ENCODE results near the gene FASTK.

FASTK gene

GRCh38 chr7:151080067-151080521, 515 bp downstream of the FASTK start:
- DNase-seq = peak; percentile 6

- no peak for DNase-seq
These were observed 1.3 kb downstream of the FASTK start for GRCh38 chr7:151079199-151079910.

- DNase-seq = peak; percentile 16
These were observed 2.2 kb downstream of the FASTK start for GRCh38 chr7:151078233-151079040.

GRCh38 chr7:151077705-151078232, 2.8 kb downstream of the FASTK start:
- DNase-seq = no peak

- DNase-seq = no peak
These were observed 3.5 kb downstream of the FASTK start for GRCh38 chr7:151076863-151077704.

GRCh38 chr7:151075978-151076426, 4.6 kb downstream of the FASTK start:
- DNase-seq = no peak

- DNase-seq = no peak
These were observed 5.0 kb downstream of the FASTK start for GRCh38 chr7:151075662-151075971.

GRCh38 chr7:151074817-151075661, 5.6 kb downstream of the FASTK start:
- no peak for DNase-seq

- DNase-seq = no peak
These were observed 6.6 kb downstream of the FASTK start for GRCh38 chr7:151073990-151074389.

GRCh38 chr7:151071032-151071866, 9.4 kb downstream of the FASTK start:
- DNase-seq = no peak

GRCh38 chr7:151070574-151070960, 10.0 kb downstream of the FASTK start:
- no peak for DNase-seq

GRCh38 chr7:151069841-151070573, 10.6 kb downstream of the FASTK start:
- no peak for DNase-seq

GRCh38 chr7:151068069-151068773, 12.4 kb downstream of the FASTK start:
- no peak for DNase-seq

- no peak for DNase-seq
These were observed 14.2 kb downstream of the FASTK start for GRCh38 chr7:151066273-151066974.

GRCh38 chr7:151065516-151065915, 15.1 kb downstream of the FASTK start:
- no peak for DNase-seq

GRCh38 chr7:151064993-151065392, 15.6 kb downstream of the FASTK start:
- DNase-seq = no peak

- DNase-seq = no peak
These were observed 16.2 kb downstream of the FASTK start for GRCh38 chr7:151064454-151064853.

GRCh38 chr7:151063212-151063561, 17.4 kb downstream of the FASTK start:
- DNase-seq = no peak

Measured in NCI-H2171 treated with DMSO at 0.1 percent for 48 hours (cell line).